ENCODE data around the gene EBF3.

EBF3 gene

DNA sequence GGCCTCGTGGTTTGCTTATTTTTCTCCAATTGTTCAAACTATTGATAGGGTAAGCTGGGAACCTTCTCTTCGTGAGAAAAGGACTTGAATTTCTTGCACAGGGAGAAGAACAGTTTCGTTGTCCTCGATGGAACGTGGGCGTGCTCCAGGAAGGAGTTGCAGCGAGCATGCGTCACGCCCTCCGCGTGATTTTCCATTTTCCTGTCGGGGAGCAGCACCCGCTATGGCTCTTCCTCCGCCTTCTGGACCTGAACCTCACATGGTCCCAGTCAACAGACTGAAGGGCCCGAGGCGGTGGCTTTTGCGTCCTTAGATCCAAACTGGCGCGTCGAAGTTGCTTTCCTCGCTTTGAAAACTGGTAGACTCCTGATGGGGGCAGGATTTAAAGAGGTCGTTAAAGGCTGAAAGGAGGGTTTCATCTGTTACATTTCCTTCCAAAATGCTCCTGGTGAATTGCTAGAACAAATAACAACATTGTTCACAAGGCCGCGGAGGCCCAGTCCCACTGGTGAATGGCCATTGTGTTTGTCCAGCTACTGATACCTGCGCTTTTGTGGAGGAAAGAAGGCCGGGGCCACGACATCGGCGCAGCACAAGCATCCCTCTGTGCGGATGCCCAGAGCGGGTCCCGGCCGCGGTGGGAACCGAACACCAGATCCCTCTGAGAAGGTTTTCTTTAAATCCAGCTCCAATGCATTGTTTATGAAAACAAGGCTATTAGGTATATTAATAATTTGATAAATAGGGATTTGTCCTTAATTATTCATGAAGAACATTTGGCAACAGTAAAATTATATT is 75.9 kb downstream of the EBF3 start:
- DNase-seq (ENCODE audit: low spot score) = no peak

DNA sequence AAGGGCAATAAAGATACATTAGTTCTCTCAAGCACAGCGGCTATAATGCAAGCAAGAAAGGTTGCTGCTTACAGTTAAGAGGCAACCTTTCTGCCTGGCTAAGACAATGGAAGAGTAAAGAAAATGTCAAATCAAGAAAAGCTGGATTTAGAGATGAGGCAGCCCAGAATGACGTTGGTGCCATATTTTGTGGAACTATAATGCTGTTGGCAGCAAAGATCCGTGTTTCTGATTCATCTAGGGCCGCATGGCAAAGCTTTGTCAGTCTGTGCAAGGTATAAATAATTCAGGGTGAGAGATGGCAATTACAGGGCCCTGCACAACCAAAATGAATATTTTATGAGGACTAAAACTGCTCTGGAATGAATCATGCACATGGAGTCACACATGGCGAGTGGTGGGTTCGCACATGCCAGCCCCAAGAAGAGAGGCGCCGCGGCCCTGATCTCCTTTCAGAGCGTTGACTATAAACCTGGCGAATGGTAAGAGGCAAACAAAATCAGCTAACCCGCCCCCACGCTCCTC is 76.6 kb downstream of the EBF3 start:
- no peak for DNase-seq (ENCODE audit: low spot score)

GRCh38 chr10:129886263-129886662 is 77.8 kb downstream of the EBF3 start:
- DNase-seq (ENCODE audit: low spot score) = no peak

DNA sequence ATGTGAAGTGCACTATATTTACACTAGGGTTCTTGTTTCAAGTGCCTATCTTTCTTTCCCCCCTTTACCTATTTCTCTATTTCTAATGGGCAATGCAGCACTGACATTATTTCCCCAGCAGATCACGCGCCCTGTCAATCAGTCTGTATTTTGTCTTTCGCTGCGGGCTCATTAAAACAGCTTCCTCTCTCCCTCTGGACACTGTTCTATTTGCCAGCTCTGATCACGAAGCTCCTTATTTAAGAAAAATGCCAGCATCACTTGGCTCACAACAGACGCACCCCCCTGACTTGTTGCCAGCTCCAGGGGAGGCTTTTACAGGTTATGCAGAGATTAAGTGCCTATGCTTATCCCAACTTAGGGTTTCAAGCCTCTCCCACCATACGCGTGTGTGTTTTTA is 78.5 kb downstream of the EBF3 start:
- DNase-seq (ENCODE audit: low spot score) = no peak

DNA sequence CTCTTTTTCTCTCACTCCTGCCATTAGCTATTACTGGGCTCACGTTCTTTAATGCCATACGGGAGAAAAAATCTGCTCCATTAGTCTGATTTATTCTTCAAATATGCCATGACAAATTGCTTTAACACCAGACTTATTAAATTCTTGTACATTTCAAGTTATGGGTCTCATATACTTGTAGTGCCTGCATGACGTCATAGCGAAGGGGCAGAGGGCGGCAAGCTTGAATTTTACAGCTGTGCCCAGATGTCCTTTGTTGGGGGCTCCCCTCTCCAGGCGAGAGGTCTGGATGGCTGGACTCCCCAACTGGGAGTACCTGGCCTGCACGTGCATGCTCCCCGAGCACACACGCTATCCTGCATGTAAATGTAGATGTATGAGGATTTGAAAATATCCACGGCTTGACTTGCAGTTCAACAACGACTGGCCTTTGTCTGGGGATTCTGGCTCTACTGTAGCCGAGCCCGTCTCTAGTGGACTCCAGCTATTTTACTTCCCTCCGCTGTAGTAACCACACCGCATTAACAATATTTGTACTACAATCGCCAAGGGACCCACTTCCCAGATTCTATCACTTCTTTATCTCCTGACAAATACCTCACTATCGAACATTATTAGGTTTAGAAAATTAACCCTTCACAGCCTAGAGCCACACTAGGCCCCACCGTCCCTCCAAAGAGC is 79.5 kb downstream of the EBF3 start:
- DNase-seq (ENCODE audit: low spot score) = no peak

- no peak for DNase-seq (ENCODE audit: low spot score)
Observed at GRCh38 chr10:129883626-129884397, 80.3 kb downstream of the EBF3 start.

GRCh38 chr10:129883029-129883428 is 81.0 kb downstream of the EBF3 start:
- no peak for DNase-seq (ENCODE audit: low spot score)

DNA sequence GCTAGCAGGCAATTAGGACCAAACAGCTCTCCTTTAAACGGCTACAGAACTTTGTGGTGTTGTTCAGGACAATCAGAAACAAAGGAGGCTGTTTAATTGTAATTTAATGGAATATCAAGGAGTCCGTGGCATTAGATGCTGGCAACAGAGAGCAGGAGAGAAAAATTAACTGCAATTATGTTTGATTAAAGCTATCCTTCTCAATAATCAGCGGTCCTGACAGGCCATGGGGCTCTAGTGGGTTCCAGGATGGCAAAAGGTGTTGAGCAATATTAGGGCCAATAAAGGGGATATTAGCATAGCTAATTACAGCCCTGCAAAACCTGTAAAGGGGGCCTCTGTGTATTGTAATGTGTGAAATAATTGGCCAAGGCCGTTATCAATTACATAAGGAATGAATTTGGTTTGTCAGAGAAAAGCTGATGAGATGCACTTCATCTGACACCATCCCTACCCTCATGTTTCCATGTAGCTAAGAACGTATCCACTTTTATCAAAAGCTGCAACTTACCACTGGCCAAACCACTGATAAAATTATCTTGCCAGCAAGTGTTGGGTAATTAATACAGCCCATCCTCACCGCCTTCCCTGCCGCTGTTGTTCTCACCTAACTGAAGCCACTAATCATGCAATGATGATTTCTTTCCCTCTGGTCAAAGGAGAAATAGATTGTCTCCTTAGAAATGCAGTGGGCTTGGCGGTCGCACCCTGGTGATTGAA is 81.6 kb downstream of the EBF3 start:
- no peak for DNase-seq (ENCODE audit: low spot score)

DNA sequence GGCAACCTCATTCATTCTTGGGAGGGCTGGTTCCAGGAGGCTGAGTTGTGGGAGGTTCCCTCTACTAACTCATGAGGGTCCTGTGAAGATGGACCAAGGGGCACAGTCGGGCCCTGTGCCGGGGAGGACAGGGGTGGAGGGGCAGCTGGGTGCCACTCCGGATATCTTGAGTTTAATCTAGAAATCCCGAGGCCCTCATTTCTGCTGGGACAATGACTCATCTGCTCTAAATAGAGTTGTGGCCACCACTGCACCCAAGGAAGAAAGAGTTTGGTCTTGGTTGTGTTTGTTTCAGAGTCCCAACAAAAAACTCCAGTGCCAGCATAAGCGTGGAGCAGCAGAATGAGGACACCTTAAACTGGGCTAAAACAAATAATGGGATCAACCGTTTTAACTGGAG is 82.4 kb downstream of the EBF3 start:
- DNase-seq (ENCODE audit: low spot score) = no peak

DNA sequence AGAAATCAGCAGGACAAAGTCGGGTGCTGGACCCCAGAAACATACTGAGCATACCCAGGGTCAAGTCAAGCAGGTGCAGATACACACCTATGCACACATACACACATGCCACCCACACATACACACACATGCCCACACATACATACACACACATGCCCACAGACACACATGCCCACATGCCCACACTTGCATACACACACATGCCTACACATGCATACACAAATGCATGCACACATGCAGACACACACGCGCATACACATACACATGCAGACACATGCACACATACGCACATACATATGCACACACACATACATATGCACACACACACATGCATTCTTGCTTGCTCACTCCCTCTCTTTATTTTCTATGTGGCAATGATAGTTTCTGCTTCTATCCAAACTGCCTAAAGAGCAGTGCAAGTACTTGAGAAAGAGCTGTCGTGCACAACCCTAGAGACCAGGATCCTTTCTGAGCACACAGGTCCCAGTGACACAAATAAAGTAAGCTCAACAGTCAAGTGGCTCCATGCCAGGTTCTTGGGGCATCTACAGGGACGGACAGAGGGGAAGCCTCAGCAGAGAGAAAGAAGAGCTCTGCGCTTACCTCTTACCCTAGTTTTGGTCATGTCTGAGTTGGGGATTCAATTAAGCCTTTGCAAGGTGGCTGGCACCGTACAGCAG is 83.7 kb downstream of the EBF3 start:
- no peak for DNase-seq (ENCODE audit: low spot score)

DNA sequence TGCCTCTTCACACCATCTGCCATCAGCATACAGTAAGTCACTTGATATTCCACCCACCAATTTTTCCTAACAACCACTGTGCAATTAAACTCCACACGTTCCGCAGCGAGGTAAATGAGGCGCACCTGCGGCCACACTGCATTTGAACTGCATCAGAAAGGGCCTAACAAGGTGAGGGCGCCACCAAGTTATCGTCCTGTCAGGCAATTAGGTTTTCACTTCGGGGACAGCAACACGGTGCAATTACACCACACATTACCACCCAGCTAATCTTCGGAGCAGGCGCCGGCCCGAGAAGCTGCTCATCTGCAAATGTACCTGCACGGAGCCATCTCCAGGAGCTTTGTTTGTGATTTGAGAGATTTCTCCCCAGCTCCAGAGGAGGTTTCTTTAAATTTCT is 84.4 kb downstream of the EBF3 start:
- DNase-seq (ENCODE audit: low spot score) = no peak

DNA sequence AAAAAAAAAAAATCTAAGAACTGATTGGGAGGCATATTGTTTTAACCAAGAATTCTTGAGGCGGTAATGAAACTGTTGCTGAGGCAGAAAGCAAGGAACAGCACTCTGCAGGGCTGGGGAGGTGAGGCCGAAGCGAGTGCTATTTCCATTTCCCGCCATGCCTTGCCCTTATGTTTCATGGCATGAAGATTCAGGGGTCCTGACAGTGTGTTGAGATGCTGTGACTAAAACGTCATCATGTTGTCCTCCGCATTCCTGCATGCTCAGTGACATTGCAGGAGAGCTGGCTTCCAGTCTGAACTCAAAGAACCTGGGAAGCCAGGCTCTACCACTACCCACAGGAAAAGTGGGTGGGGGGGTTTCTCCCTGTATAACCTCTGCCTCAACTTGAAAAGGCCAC is 85.2 kb downstream of the EBF3 start:
- DNase-seq (ENCODE audit: low spot score) = no peak

- peak; percentile 44 for DNase-seq (ENCODE audit: low spot score)
Observed at GRCh38 chr10:129877773-129878371, 86.2 kb downstream of the EBF3 start.

- no peak for DNase-seq (ENCODE audit: low spot score)
Observed at GRCh38 chr10:129876838-129877237, 87.2 kb downstream of the EBF3 start.

DNA sequence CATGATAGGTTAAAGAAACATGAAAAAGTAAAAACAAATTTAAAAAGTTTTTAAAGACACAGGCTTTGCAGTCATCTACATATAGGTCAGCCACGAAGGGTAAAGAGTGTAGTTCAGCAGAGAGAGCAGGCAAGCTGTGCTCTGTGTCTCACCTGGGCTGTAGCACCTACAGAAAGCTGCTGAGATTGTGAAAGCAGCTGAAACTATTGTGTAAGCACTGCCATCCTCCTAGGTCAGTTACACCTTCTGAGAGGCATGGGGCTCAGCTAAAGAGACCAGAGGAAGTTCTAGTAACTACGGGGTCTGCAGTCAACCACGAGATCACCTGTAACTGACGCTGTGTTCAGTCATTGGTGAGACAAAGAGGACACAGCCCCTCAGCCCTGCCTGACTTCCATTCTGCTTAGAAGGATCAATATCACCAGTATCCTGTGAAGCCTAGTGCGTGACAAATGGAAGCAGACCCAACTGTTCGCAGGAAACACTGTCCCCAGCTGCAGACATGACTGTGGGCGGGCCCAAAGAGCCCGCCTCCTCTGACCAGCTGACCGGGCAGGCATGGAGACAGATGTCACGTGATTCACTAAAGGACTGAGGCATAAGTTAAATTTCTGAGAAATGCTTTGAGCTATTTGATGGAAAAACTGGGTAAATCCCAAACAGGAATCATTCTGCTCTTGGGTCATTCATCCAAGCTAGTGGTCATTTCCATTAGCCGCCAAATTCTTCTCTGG is 87.9 kb downstream of the EBF3 start:
- DNase-seq (ENCODE audit: low spot score) = no peak

DNA sequence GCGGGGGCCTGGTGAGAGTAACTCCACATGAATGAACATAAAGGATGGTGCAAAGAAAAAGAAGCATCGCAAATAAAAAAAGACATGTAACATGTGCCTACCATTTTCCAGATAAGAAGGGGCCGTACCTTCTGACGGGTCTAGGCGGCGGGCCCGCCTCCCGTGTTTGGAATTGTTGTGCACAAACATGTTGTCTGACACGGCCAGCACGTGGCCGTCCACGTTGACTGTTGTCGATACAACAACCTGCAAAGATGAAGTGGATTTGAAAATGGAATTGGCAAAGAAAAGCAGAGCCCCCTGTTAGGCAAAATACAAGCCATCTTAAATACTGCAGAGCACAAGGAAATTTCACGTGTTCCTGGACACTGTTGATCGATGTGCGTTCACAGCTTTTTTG is 90.7 kb downstream of the EBF3 start:
- DNase-seq (ENCODE audit: low spot score) = no peak

- DNase-seq (ENCODE audit: low spot score) = no peak
Observed at GRCh38 chr10:129871966-129872365, 92.1 kb downstream of the EBF3 start.

DNA sequence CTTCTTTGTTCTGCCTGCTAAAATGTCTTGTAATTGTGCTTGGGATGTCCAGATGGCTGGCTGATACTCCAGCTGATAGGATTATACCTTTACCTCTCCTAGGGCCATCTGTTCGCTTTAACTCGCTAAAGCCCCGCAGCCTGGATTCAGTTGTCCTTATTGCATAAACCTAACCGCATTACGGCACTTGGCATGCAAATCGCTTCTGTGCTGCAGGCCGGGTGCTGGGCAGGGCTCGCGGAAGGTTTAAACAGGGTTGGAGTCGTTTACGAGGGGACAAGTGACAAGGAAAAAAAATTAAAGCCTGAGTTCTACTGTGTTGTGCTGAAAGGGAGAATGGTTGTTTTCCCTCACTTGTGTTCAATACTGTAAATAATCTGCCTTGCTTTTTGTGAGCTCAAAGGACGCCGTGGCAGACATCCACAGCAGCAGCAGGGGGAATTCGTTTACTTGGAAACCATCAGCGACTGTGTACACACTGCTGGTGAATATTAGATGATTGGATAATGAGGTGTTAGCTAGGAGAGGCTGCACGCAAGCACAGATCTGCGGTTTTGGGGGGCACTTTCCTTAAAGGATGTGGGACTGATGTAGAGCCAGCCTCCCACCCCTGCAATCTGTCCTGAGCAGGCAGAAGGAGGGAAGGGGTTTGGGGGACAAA is 93.0 kb downstream of the EBF3 start:
- DNase-seq (ENCODE audit: low spot score) = no peak

- DNase-seq (ENCODE audit: low spot score) = no peak
Observed at GRCh38 chr10:129870474-129870757, 93.7 kb downstream of the EBF3 start.

All from CD4-positive, alpha-beta T cell treated with Interleukin-2 at 100 ng/mL for 4 hours (primary cell).